ENCODE data around the gene IGSF5.
"Not testable (repeated sequence)": the region's sequence is repeated elsewhere in the genome, so short reads cannot be mapped to it uniquely, and the experiment has no call there.

IGSF5 gene

GRCh38 chr21:39744883-39745282, at the start of gene IGSF5:
Gene IGSF5 (plus strand): TSS chr21:39745183. CDS start chr21:39745510, 327 bp downstream.
- not testable (repeated sequence) for DNase-seq (ENCODE audit: low read depth)

- no peak for DNase-seq (ENCODE audit: low read depth)
These were observed 48.8 kb upstream of the IGSF5 start for GRCh38 chr21:39696196-39696595.

- no peak for DNase-seq (ENCODE audit: low read depth)
These were observed 48.4 kb upstream of the IGSF5 start for GRCh38 chr21:39696618-39697017.

GRCh38 chr21:39700318-39700717, 44.7 kb upstream of the IGSF5 start:
- DNase-seq (ENCODE audit: low read depth): no peak

GRCh38 chr21:39703578-39703977, 41.4 kb upstream of the IGSF5 start:
- DNase-seq (ENCODE audit: low read depth): no peak

GRCh38 chr21:39705849-39706248, 39.1 kb upstream of the IGSF5 start:
- no peak for DNase-seq (ENCODE audit: low read depth)

GRCh38 chr21:39707316-39707715, 37.7 kb upstream of the IGSF5 start:
- no peak for DNase-seq (ENCODE audit: low read depth)

- DNase-seq (ENCODE audit: low read depth): no peak
These were observed 34.1 kb upstream of the IGSF5 start for GRCh38 chr21:39710866-39711265.

GRCh38 chr21:39712273-39712672, 32.7 kb upstream of the IGSF5 start:
- DNase-seq (ENCODE audit: low read depth): no peak

GRCh38 chr21:39712976-39713375, 32.0 kb upstream of the IGSF5 start:
- DNase-seq (ENCODE audit: low read depth): no peak

GRCh38 chr21:39713905-39714304, 31.1 kb upstream of the IGSF5 start:
- DNase-seq (ENCODE audit: low read depth): no peak

GRCh38 chr21:39714331-39714730, 30.7 kb upstream of the IGSF5 start:
- DNase-seq (ENCODE audit: low read depth): no peak

- DNase-seq (ENCODE audit: low read depth): peak; percentile 13
These were observed 29.1 kb upstream of the IGSF5 start for GRCh38 chr21:39715804-39716397.

GRCh38 chr21:39720126-39720778, 24.7 kb upstream of the IGSF5 start:
- DNase-seq (ENCODE audit: low read depth): no peak

- DNase-seq (ENCODE audit: low read depth): no peak
These were observed 23.1 kb upstream of the IGSF5 start for GRCh38 chr21:39721885-39722284.

- no peak for DNase-seq (ENCODE audit: low read depth)
These were observed 20.0 kb upstream of the IGSF5 start for GRCh38 chr21:39724944-39725343.

GRCh38 chr21:39726133-39726532, 18.9 kb upstream of the IGSF5 start:
- DNase-seq (ENCODE audit: low read depth): no peak

GRCh38 chr21:39727401-39728120, 17.4 kb upstream of the IGSF5 start:
- DNase-seq (ENCODE audit: low read depth): no peak

- DNase-seq (ENCODE audit: low read depth): no peak
These were observed 16.6 kb upstream of the IGSF5 start for GRCh38 chr21:39728341-39728740.

GRCh38 chr21:39730418-39731157, 14.4 kb upstream of the IGSF5 start:
- DNase-seq (ENCODE audit: low read depth): no peak

GRCh38 chr21:39736716-39737115, 8.3 kb upstream of the IGSF5 start:
- no peak for DNase-seq (ENCODE audit: low read depth)

- DNase-seq (ENCODE audit: low read depth): no peak
These were observed 7.5 kb upstream of the IGSF5 start for GRCh38 chr21:39737376-39738000.
